ENCODE results near the gene IQCH.

The IQCH gene

DNA sequence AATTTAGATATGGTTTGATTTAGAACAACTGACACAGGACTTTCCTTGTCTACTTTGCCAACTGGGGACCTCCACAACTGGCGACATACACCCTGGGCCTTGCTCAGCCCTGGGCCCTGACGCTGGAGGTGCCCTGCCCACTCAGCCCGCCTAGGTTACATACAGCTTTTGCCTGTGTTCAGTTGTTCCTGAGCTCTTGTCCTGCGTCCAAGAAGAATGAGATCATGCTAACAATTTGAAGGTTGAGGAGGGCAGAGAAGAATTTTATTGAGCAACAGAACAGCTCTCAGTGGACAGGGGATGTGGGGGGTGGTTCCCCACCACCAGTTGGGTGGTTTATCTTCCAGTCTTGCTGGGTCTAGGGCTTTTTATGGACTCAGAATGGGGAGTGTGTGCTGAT is 67.9 kb downstream of the IQCH start:
- H3K36me3 ChIP-seq (ENCODE audit: insufficient read depth, low read length), result no peaks in the 10 kb centered on the region
- H3K27me3 ChIP-seq (ENCODE audit: insufficient read depth, low read length), result no peaks in the 10 kb centered on the region
- H3K4me1 ChIP-seq (ENCODE audit: insufficient read depth, low read length), result no peaks in the 10 kb centered on the region
- H2AFZ ChIP-seq (ENCODE audit: low read depth, low read length), result no peak overlapping the region
- H3K9me3 ChIP-seq (ENCODE audit: low read length), result no peaks in the 10 kb centered on the region
- H3K4me3 ChIP-seq (ENCODE audit: low read length), result no peak overlapping the region

DNA sequence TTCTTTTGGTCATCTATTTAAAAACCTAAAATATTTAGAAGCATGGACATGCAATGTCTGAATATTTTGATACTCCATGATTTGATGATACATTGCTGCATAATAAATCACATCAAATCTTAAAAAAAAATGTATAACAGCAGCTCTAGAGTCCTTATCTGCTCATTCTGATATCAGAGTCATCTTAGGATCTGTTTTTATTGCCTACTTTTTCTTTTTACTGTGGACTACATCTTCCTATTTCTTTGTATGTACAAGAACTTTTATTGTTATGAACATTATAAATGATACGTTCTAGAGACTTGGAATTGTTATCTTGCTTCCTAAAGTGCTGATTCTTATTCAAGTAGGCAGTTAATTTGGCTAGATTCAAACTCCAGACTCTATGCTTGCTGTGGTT is 72.7 kb downstream of the IQCH start:
- Histone ChIP-seq H3K4me1 (ENCODE audit: insufficient read depth, low read length) (no peaks in the 10 kb centered on the region), H2AFZ (ENCODE audit: low read depth, low read length) (no peak overlapping the region), H3K4me3 (ENCODE audit: low read length) (no peak overlapping the region), H3K27me3 (ENCODE audit: insufficient read depth, low read length) (no peaks in the 10 kb centered on the region), H3K9me3 (ENCODE audit: low read length) (no peaks in the 10 kb centered on the region), H3K36me3 (ENCODE audit: insufficient read depth, low read length) (no peaks in the 10 kb centered on the region)

DNA sequence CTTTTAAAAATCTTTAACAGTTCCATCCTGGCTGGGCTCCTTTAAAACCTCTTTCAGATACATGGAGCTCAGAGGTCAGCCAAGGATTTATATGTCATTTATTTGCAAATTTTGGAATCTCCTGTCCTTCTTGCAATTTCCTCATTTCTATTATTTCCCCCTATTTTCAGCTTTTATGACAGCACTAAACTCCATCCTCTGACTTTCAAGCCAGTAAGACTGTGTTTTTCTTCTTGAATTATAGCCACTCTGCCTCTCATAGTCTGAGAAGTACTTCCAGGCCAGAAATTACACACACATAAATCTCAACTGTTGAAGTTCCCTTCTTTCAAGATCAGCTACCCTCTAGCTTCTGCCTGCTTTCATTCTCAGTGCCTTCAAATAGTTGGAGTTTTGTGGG is 73.2 kb downstream of the IQCH start:
- Histone ChIP-seq H3K9me3 (ENCODE audit: low read length) (no peaks in the 10 kb centered on the region), H3K36me3 (ENCODE audit: insufficient read depth, low read length) (no peaks in the 10 kb centered on the region), H3K4me1 (ENCODE audit: insufficient read depth, low read length) (no peaks in the 10 kb centered on the region), H3K27me3 (ENCODE audit: insufficient read depth, low read length) (no peaks in the 10 kb centered on the region), H3K4me3 (ENCODE audit: low read length) (no peak overlapping the region), H2AFZ (ENCODE audit: low read depth, low read length) (no peak overlapping the region)

DNA sequence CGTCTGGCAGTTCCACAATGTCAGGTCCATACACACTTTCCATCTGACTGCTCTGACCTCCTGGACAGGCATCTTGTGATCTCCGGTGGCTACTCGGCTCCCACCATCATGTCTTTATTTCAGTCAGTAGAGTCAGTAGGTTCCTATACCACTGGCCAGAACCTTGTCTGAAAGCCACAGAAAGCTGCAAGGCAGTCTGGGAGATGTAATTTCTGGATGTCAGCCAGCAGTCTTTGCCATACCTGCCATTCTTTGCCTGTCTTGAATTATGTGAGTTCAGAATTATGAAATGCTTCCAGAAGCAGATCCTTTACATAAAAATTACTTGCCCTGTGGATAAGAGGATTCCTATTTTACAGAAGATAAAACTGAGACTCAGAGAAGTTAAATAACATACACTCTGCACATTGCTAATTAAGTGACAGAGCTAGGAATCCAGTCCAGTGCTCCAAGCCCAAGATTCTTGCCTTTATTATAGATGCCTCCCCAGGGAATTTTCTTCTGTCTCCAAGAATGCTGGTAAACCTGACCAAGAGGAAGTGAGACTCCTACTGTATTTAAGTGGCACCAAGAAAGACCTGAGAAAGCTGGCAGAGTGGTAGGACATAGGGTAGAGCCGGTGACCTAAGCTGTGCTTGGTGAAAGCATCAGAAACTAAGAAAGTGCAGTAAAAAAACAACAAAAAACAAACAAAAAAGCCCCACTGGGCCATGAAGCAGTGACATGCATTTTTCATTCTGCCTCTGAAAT is 75.6 kb downstream of the IQCH start:
- Histone ChIP-seq H3K27me3 (ENCODE audit: insufficient read depth, low read length) (no peaks in the 10 kb centered on the region), H2AFZ (ENCODE audit: low read depth, low read length) (no peak overlapping the region), H3K36me3 (ENCODE audit: insufficient read depth, low read length) (no peaks in the 10 kb centered on the region), H3K4me3 (ENCODE audit: low read length) (no peak overlapping the region), H3K4me1 (ENCODE audit: insufficient read depth, low read length) (no peaks in the 10 kb centered on the region), H3K9me3 (ENCODE audit: low read length) (no peaks in the 10 kb centered on the region)

DNA sequence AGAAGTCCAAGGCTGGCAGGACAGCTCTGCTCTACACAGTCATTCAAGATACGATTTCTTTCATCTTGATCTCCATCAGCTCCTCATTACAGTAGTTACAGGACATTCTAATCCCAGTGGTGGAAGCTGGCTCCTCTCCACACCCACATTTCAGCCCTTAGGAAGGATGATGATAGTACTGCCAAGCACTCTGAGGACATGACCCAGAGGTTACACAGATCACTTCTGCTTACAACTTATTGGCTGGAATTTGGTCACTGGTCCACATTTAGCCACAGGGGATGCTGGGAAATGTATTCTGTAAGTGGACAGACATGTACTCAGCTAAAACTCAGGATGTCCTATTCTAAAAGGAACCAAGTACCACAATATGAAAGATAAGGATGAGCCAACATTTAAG is 77.1 kb downstream of the IQCH start:
- no peaks in the 10 kb centered on the region for H3K27me3 ChIP-seq (ENCODE audit: insufficient read depth, low read length)
- H3K9me3 ChIP-seq (ENCODE audit: low read length), result no peaks in the 10 kb centered on the region
- H3K4me1 ChIP-seq (ENCODE audit: insufficient read depth, low read length), result no peaks in the 10 kb centered on the region
- H3K36me3 ChIP-seq (ENCODE audit: insufficient read depth, low read length), result no peaks in the 10 kb centered on the region
- no peak overlapping the region for H2AFZ ChIP-seq (ENCODE audit: low read depth, low read length)
- H3K4me3 ChIP-seq (ENCODE audit: low read length), result no peak overlapping the region

DNA sequence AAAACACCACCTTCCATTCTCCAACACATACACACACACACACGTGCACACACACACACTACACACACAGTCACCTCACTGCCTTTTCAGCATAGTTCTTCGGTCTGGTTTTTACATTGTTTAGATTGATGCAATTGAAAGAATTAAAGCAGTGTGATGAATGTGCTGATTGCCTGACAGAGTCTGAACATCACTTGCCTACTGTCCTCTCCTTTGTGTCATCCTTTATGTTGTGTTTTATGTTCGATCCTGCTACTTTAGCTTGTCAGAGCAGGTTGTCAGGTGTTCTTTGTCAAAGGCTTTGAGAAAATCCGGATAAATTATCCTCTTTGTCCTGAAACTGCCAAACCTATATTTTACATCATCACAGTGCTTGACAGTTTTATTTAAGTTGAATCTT is 80.4 kb downstream of the IQCH start:
- Histone ChIP-seq H3K27me3 (ENCODE audit: insufficient read depth, low read length) (no peaks in the 10 kb centered on the region), H3K4me3 (ENCODE audit: low read length) (no peak overlapping the region), H3K4me1 (ENCODE audit: insufficient read depth, low read length) (no peaks in the 10 kb centered on the region), H3K36me3 (ENCODE audit: insufficient read depth, low read length) (no peaks in the 10 kb centered on the region), H3K9me3 (ENCODE audit: low read length) (no peaks in the 10 kb centered on the region), H2AFZ (ENCODE audit: low read depth, low read length) (no peak overlapping the region)

DNA sequence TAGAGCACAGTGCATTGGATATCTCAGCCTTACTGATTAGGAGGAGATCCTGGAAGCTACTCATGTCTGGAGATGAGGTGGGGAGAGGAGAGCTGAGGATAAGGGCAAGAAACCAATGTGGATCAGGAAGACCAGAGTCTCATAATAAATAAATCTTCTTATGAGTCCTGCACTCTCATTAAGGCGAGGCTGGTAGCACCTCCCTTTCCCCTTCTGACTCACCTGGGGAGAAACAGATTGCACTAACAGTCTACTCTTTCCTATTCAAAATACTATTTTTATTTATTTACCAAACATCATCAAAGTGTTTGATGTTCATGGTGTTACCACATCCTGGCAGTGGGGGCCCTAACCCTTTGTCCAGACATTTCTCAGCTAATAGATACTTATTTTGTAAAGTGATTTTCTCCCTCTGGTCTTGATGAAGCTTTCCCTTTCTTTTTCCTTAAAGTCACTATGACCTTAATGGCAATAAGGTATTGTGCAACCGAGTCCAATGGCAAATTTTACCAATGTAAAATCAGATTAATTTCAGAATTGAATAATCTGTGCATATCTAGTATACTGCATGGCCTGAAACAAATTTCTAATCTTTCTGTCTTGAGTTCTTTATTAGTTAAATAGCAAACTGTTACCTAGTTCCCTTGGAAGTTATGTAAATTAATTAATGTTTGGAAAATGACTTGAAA is 81.1 kb downstream of the IQCH start:
- Histone ChIP-seq H3K27me3 (ENCODE audit: insufficient read depth, low read length) (no peaks in the 10 kb centered on the region), H3K4me3 (ENCODE audit: low read length) (no peak overlapping the region), H2AFZ (ENCODE audit: low read depth, low read length) (no peak overlapping the region), H3K9me3 (ENCODE audit: low read length) (no peaks in the 10 kb centered on the region), H3K36me3 (ENCODE audit: insufficient read depth, low read length) (no peaks in the 10 kb centered on the region), H3K4me1 (ENCODE audit: insufficient read depth, low read length) (no peaks in the 10 kb centered on the region)

DNA sequence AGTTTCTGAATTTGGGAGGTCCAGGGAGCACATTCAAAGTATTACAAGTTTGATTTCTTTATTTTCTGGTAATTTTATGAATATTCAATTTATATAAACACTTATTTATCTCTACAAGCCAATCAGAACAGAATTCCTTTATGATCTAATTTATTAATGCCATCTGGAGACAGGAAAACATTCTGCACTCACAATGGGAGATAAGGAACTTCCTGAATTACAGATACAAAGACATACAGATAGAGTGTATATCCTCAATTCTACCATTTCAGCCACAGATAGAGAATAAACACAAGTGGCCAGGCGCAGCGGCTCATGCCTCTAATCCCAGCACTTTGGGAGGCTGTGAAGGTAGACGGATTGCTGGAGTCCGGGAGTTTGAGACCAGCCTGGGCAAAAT is 86.0 kb downstream of the IQCH start:
- H2AFZ ChIP-seq (ENCODE audit: low read depth, low read length), result no peak overlapping the region

DNA sequence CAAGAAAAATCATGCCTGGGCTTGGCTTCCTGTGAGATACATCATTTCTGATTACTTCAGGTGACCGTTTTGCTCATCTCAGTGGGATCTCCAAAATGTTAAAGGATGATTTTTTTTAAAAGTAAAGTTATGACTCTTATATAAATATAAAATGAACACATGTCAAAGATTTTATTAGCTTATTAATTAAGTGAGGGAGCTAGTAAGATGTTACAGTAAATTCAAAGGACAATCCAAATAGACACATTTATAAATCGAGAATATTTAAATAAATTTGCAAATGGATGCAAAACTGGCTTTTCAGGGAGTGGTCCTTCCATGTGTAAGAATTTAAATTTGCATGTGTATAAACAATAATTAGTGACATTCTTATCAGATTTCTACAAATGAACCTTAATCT is 87.0 kb downstream of the IQCH start:
- peaks cover 9% of the 10 kb centered on the region for H3K9me3 ChIP-seq (ENCODE audit: low read length)
- H3K4me3 ChIP-seq (ENCODE audit: low read length), result no peak overlapping the region
- H3K4me1 ChIP-seq (ENCODE audit: insufficient read depth, low read length), result no peaks in the 10 kb centered on the region
- H2AFZ ChIP-seq (ENCODE audit: low read depth, low read length), result no peak overlapping the region
- no peaks in the 10 kb centered on the region for H3K27me3 ChIP-seq (ENCODE audit: insufficient read depth, low read length)
- H3K36me3 ChIP-seq (ENCODE audit: insufficient read depth, low read length), result no peaks in the 10 kb centered on the region

More for the DNA sequence above, 86.0 kb downstream of the IQCH start:
- no peaks in the 10 kb centered on the region for H3K27me3 ChIP-seq (ENCODE audit: insufficient read depth, low read length)
- H3K9me3 ChIP-seq (ENCODE audit: low read length), result peaks cover 4% of the 10 kb centered on the region
- H3K4me3 ChIP-seq (ENCODE audit: low read length), result no peak overlapping the region
- no peaks in the 10 kb centered on the region for H3K4me1 ChIP-seq (ENCODE audit: insufficient read depth, low read length)
- H3K36me3 ChIP-seq (ENCODE audit: insufficient read depth, low read length), result no peaks in the 10 kb centered on the region

DNA sequence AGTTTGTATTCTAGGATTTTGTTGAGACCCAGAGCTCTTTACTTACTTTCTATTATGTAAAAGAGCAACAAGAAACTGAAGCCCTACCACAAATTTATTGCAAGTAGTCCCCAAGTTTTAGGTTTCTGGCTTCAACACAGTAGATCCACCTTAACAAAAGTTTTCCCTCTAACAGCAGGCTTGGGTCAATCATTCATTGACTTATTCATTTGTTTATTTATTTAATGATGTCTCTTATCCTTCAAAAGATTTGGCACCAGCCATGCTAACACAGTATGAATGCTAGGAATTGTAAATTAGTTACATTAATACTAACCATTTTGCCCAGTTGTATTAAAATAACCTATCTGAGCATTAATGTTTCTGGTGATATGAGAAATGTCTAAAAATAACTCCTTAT is 88.6 kb downstream of the IQCH start:
- Histone ChIP-seq H3K27me3 (ENCODE audit: insufficient read depth, low read length) (no peaks in the 10 kb centered on the region), H3K9me3 (ENCODE audit: low read length) (peaks cover 11% of the 10 kb centered on the region), H3K36me3 (ENCODE audit: insufficient read depth, low read length) (no peaks in the 10 kb centered on the region), H2AFZ (ENCODE audit: low read depth, low read length) (no peak overlapping the region), H3K4me1 (ENCODE audit: insufficient read depth, low read length) (no peaks in the 10 kb centered on the region), H3K4me3 (ENCODE audit: low read length) (no peak overlapping the region)

DNA sequence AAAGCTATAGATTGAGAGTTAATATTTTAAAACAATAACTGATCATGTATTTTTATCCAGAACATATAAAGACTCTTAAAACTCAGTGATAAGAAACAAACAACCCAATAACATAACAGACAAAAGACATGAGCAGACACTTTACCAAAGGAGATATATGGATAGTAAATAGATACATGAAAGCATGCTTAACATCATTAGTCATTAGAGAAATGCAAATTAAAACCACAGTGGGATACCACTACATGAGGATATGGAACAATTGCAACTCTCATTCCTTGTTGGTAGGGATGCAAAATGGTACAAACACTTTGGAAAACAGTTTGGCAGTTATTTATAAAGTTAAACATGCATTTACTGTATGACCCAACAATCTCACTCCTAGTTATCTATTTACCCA is 95.0 kb downstream of the IQCH start:
- no peaks in the 10 kb centered on the region for H3K36me3 ChIP-seq (ENCODE audit: insufficient read depth, low read length)
- H2AFZ ChIP-seq (ENCODE audit: low read depth, low read length), result no peak overlapping the region
- H3K4me1 ChIP-seq (ENCODE audit: insufficient read depth, low read length), result no peaks in the 10 kb centered on the region
- no peak overlapping the region for H3K4me3 ChIP-seq (ENCODE audit: low read length)
- peaks cover 9% of the 10 kb centered on the region for H3K9me3 ChIP-seq (ENCODE audit: low read length)
- H3K27me3 ChIP-seq (ENCODE audit: insufficient read depth, low read length), result no peaks in the 10 kb centered on the region

DNA sequence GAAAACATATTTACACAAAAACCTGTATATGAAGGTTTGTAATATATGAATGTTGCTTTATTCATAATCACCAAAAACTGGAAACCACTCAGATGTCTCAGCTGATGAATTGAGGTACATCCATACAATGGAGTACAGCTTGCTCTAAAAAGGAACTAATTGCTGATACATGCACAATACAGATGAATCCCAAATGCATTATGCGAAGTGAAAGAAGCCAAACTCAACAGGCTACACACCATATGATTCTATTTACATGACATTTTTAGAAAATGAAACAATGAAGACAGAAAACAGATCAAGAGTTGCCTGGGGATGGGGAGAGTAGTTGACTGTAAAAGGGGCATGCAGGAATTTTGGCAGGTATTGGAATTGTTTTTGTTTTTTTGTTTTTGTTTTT is 95.5 kb downstream of the IQCH start:
- no peaks in the 10 kb centered on the region for H3K36me3 ChIP-seq (ENCODE audit: insufficient read depth, low read length)
- H3K9me3 ChIP-seq (ENCODE audit: low read length), result peaks cover 11% of the 10 kb centered on the region
- no peaks in the 10 kb centered on the region for H3K4me1 ChIP-seq (ENCODE audit: insufficient read depth, low read length)
- H2AFZ ChIP-seq (ENCODE audit: low read depth, low read length), result no peak overlapping the region
- no peaks in the 10 kb centered on the region for H3K27me3 ChIP-seq (ENCODE audit: insufficient read depth, low read length)
- no peak overlapping the region for H3K4me3 ChIP-seq (ENCODE audit: low read length)

DNA sequence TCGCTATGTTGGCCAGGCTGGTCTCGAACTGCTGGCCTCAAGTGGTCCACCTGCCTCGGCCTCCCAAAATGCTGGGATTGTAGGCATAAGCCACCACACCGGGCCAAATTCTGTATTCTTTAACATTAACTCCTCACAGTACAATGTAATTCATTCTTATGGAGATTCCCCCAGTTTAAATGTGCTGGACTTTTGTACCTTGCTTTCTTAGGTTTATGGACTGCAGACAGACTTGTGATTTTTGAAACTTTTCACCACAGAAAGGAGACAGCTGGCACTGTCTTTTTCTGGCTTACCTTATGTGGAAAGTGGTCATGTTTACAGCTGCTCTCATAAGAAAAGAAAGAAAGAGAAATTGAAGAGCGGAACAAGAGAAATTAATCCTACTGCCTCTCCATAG is 103.8 kb downstream of the IQCH start:
- Histone ChIP-seq H2AFZ (ENCODE audit: low read depth, low read length) (peak overlapping the region; percentile 88), H3K36me3 (ENCODE audit: insufficient read depth, low read length) (no peaks in the 10 kb centered on the region), H3K4me3 (ENCODE audit: low read length) (no peak overlapping the region), H3K4me1 (ENCODE audit: insufficient read depth, low read length) (peaks cover 32% of the 10 kb centered on the region), H3K9me3 (ENCODE audit: low read length) (peaks cover 2% of the 10 kb centered on the region), H3K27me3 (ENCODE audit: insufficient read depth, low read length) (no peaks in the 10 kb centered on the region)

DNA sequence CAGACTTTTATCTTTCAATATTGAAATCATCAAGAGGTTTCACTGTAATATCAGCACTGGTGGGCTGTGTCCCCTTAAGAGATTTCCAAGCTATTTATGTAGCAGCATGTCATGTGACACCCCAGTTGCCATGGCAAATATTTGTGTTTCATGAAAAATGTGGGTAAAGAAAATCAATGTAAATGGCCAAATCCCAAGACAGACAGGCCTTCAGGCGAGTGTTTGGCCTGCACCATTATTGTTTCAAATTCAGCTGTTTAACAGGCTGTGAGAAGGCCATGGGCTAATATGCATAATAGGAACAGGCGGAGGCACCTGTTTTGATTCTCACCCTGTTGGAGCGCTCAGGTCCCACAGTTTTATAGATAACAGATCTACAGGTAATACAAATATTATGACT is 104.2 kb downstream of the IQCH start:
- peak overlapping the region; percentile 88 for H2AFZ ChIP-seq (ENCODE audit: low read depth, low read length)
- no peaks in the 10 kb centered on the region for H3K36me3 ChIP-seq (ENCODE audit: insufficient read depth, low read length)
- H3K27me3 ChIP-seq (ENCODE audit: insufficient read depth, low read length), result no peaks in the 10 kb centered on the region
- peaks cover 32% of the 10 kb centered on the region for H3K4me1 ChIP-seq (ENCODE audit: insufficient read depth, low read length)
- H3K4me3 ChIP-seq (ENCODE audit: low read length), result no peak overlapping the region
- peaks cover 2% of the 10 kb centered on the region for H3K9me3 ChIP-seq (ENCODE audit: low read length)

Data from neuron (in vitro differentiated cells).